ENCODE results near the gene GRK1. TPM values are rescaled to one million over a fixed set of nuclear protein-coding genes. Genes with fewer than 3 reads are reported as not detected.

The GRK1 gene
- total and polyA plus RNA-seq, 2 experiments from 2014 or later: not detected

DNA sequence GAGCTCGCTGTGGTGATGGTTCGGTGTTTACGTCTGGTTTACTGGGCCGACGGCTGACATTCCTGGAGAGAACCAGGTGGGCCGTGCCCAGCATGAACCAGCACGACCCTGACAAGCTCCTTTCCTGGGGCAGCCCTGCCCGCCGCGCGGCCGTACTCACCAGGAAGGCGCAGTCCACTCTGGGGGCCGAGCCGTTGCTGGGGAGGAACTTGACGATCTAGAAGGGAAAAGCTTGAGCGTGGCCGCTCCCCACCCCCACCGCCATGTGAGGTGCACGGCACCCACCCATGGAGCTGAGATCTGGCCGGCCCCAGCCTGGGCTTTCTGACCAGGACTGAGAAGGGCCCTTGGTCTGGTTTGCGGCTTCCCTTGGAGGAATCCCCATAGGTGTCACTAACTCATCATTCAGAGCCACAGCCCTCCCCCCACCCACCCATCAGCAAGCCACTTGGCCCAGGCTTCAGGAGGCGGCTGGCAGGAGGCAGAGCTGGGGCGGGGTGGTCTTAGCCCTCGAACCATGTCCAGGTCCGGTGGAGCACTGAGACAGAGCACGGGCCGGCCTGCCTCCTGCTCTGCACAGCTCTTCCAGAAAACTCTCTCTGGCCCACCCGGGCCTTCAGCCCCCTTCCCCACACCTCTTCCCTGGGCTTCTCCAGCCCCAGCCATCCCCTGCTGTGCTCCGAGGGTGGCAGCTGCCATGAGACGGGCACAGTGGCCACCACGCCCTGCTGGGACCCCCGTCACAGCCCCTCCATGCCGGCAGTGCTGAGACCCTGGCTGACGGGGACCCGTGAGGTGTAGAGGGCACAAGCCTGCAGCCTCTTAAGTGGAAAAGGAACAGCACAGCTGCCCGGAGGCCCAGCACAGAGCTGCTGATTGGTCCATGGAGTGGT, 15.3 kb upstream of the GRK1 start:
- no peak overlapping the region for H3K4me3 ChIP-seq
- Mint-ChIP-seq H3K4me1 (peaks cover 16% of the 10 kb centered on the region), H3K4me3 (no peak overlapping the region), H3K27ac (no peak overlapping the region), H3K27me3 (ENCODE audit: insufficient read depth, low read depth, poor library complexity) (peaks cover 13% of the 10 kb centered on the region), H3K9me3 (no peaks in the 10 kb centered on the region), H3K36me3 (ENCODE audit: low read depth) (no peaks in the 10 kb centered on the region)
- no peaks in the 10 kb centered on the region for H3K4me1 ChIP-seq (ENCODE audit: insufficient read depth)
- ATAC-seq (no peak), DNase-seq (ENCODE audit: low spot score) (no peak)
- no peak overlapping the region for H3K27ac ChIP-seq (ENCODE audit: low read depth)
- no peaks in the 10 kb centered on the region for H3K9me2 ChIP-seq (ENCODE audit: insufficient read depth)
- H3K36me3 ChIP-seq (ENCODE audit: insufficient read depth): no peaks in the 10 kb centered on the region
- H3K27me3 ChIP-seq (ENCODE audit: insufficient read depth): no peaks in the 10 kb centered on the region
- H4K20me1 ChIP-seq (replicated peaks; ENCODE audit: insufficient read depth): no peaks in the 10 kb centered on the region
- H3K79me2 ChIP-seq (replicated peaks; ENCODE audit: insufficient read depth): no peaks in the 10 kb centered on the region
- H3K4me2 ChIP-seq: no peak overlapping the region
- TF ChIP-seq POLR2AphosphoS5 (IDR thresholded peaks at IDR 0.05; ENCODE audit: low read depth): no peak
- no peak for TF ChIP-seq STAT1 (IDR thresholded peaks at IDR 0.05; ENCODE audit: unreplicated experiment)
- TF ChIP-seq JUNB (IDR thresholded peaks at IDR 0.05; ENCODE audit: unreplicated experiment): no peak
- no peak for TF ChIP-seq ZNF331 (CRISPR knock-in tag; IDR thresholded peaks at IDR 0.05; ENCODE audit: low read depth)
- TF ChIP-seq, protein P1, sequence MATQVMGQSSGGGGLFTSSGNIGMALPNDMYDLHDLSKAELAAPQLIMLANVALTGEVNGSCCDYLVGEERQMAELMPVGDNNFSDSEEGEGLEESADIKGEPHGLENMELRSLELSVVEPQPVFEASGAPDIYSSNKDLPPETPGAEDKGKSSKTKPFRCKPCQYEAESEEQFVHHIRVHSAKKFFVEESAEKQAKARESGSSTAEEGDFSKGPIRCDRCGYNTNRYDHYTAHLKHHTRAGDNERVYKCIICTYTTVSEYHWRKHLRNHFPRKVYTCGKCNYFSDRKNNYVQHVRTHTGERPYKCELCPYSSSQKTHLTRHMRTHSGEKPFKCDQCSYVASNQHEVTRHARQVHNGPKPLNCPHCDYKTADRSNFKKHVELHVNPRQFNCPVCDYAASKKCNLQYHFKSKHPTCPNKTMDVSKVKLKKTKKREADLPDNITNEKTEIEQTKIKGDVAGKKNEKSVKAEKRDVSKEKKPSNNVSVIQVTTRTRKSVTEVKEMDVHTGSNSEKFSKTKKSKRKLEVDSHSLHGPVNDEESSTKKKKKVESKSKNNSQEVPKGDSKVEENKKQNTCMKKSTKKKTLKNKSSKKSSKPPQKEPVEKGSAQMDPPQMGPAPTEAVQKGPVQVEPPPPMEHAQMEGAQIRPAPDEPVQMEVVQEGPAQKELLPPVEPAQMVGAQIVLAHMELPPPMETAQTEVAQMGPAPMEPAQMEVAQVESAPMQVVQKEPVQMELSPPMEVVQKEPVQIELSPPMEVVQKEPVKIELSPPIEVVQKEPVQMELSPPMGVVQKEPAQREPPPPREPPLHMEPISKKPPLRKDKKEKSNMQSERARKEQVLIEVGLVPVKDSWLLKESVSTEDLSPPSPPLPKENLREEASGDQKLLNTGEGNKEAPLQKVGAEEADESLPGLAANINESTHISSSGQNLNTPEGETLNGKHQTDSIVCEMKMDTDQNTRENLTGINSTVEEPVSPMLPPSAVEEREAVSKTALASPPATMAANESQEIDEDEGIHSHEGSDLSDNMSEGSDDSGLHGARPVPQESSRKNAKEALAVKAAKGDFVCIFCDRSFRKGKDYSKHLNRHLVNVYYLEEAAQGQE (IDR thresholded peaks at IDR 0.05; ENCODE audit: unreplicated experiment): no peak
- TF ChIP-seq, protein P2, sequence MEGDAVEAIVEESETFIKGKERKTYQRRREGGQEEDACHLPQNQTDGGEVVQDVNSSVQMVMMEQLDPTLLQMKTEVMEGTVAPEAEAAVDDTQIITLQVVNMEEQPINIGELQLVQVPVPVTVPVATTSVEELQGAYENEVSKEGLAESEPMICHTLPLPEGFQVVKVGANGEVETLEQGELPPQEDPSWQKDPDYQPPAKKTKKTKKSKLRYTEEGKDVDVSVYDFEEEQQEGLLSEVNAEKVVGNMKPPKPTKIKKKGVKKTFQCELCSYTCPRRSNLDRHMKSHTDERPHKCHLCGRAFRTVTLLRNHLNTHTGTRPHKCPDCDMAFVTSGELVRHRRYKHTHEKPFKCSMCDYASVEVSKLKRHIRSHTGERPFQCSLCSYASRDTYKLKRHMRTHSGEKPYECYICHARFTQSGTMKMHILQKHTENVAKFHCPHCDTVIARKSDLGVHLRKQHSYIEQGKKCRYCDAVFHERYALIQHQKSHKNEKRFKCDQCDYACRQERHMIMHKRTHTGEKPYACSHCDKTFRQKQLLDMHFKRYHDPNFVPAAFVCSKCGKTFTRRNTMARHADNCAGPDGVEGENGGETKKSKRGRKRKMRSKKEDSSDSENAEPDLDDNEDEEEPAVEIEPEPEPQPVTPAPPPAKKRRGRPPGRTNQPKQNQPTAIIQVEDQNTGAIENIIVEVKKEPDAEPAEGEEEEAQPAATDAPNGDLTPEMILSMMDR (conservative IDR thresholded peaks at IDR 0.05; ENCODE audit: low read depth in 2 of 2): no peak
- TF ChIP-seq, protein P3, sequence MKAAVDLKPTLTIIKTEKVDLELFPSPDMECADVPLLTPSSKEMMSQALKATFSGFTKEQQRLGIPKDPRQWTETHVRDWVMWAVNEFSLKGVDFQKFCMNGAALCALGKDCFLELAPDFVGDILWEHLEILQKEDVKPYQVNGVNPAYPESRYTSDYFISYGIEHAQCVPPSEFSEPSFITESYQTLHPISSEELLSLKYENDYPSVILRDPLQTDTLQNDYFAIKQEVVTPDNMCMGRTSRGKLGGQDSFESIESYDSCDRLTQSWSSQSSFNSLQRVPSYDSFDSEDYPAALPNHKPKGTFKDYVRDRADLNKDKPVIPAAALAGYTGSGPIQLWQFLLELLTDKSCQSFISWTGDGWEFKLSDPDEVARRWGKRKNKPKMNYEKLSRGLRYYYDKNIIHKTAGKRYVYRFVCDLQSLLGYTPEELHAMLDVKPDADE (IDR thresholded peaks at IDR 0.05): no peak
- TF ChIP-seq NANOG (IDR thresholded peaks at IDR 0.05; ENCODE audit: borderline replicate concordance): no peak
- no peak for TF ChIP-seq ZNF114 (CRISPR knock-in tag; IDR thresholded peaks at IDR 0.05)
- no peak for TF ChIP-seq EZH2phosphoT487 (IDR thresholded peaks at IDR 0.05; ENCODE audit: unreplicated experiment)
- TF ChIP-seq CREB1 (CRISPR knock-in tag; IDR thresholded peaks at IDR 0.05; ENCODE audit: low read depth): no peak
- no peak overlapping the region for H2AFZ ChIP-seq
- no peaks in the 10 kb centered on the region for H3F3A ChIP-seq (replicated peaks; ENCODE audit: low read depth)

Data from GM23338 (cell line).